GM19351 (cell line): ENCODE data around the gene RRP1B.
"Not testable (repeated sequence)": the region's sequence is repeated elsewhere in the genome, so short reads cannot be mapped to it uniquely, and the experiment has no call there.

Experiments
- ATAC-seq: cut with Tn5 transposase; IDR thresholded peaks from one replicate; pipeline ENCODE4 v1.9.1; 2021; ENCODE audit warnings: mild to moderate bottlenecking, moderate library complexity; ENCODE audit not compliant: unreplicated experiment

Gene RRP1B

GRCh38 chr21:43667191-43667904, 8.0 kb downstream of the RRP1B start:
- ATAC-seq: no peak

DNA sequence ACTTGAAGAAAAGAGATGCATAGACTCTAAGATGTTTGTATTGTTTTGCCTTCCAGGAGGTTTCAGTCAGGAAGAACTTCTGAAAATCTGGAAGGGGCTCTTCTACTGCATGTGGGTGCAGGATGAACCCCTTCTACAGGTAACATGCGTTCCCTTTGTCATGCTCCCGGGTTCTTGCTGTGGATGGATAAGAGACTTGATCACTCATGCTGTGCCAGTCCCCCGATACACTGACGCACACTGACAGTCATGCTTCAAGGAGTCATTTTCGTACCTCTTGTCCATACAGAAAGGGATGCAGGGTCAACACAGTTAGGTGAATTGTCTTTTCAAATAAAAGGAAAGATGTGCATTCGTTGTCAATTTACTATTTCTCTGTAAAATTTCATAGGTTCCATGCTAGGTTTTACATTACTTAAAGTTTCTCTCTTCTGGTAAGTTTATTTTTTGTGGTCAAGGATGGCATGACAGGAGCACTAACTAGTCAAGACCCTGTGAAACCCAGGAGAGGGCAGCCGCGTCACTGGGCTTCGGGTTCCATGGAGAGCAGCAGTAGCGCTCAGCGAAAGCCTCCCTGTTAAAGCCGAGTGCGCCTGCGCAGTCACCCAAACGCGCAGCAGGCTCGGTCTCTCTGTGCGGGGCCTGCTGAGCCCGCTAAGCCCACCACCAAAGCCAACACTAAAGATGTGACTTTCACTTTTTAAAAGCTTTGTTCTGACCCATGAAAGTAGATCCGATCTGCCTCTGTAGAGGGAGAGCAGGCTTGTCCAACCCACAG, 10.7 kb downstream of the RRP1B start:
- no peak for ATAC-seq

DNA sequence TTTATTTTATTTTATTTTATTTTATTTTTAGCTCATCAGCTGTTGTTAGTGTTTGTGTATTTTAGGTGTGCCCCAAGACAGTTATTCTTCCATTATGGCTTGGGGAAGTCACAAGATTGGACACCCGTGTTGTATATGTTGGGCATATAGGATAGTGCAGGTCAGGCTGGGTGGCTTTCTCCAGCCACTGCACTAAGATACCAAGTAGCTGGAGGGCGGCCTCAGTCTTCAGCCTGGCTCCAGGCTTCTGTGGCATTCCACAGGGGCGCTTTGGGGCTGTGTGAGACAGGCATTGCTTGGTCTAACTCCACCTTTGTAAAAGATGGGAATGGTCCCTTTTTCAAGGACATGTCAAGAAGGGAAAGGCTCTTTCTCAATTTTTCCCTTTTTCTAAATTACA, 16.5 kb downstream of the RRP1B start:
- no peak for ATAC-seq

DNA sequence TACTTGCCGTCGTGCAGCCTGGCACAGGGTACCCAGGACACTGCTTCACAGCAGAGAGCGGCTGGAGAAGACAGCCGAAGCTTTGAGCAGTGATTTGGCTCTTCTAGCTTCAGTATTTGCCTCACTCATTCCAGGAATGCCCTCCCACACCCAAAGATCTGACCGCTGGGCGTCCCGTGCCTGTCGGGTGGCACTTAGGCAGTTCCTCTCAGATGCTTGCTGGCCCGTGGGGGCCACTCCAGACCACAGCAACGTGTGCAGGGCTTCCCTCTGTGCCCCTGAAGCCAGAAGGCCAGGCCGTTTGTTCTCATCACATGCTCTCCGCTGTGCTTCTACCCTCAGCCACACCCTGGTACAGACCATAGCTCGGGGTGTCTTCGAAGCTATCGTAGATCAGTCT, 17.0 kb downstream of the RRP1B start:
- ATAC-seq: no peak

GRCh38 chr21:43679951-43680350, 20.6 kb downstream of the RRP1B start:
- ATAC-seq: no peak

GRCh38 chr21:43680421-43680820, 21.1 kb downstream of the RRP1B start:
- not testable (repeated sequence) for ATAC-seq

DNA sequence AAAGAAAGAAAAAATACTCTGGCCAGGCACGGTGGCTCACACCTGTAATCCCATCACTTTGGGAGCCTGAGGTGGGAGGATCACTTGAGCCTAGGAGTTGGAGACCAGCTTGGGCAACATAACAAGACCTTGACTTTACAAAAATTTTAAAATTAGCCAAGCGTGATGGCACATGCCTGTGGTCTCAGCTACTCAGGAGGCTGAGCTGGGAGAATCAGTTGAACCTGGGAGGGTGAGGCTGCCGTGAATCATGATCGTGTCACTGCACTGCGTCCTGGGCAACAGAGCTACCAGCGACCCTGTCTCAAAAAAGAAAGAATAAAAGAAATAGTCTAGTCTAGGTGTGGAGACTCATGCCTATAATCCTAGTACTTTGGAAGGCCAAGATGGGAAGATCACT, 22.3 kb downstream of the RRP1B start:
- no peak for ATAC-seq

DNA sequence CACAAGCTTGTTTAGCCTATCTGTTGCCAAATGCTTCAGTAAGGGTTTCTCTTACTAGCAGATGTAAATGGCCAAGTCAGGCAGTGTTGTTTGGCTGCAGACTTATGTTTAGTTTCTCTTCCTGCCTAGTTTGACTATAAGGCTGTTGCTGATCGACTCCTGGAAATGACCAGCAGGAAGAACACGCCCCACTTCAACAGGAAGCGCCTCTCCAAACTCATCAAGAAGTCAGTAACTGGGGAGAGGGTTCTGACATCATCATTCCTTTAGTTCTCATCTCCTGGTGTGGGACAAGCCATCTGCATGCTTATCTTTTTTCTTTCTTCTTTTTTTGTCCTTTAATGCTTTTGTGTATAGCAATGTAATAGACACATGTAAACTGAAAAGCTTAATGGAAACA, 25.1 kb downstream of the RRP1B start:
- ATAC-seq: no peak

DNA sequence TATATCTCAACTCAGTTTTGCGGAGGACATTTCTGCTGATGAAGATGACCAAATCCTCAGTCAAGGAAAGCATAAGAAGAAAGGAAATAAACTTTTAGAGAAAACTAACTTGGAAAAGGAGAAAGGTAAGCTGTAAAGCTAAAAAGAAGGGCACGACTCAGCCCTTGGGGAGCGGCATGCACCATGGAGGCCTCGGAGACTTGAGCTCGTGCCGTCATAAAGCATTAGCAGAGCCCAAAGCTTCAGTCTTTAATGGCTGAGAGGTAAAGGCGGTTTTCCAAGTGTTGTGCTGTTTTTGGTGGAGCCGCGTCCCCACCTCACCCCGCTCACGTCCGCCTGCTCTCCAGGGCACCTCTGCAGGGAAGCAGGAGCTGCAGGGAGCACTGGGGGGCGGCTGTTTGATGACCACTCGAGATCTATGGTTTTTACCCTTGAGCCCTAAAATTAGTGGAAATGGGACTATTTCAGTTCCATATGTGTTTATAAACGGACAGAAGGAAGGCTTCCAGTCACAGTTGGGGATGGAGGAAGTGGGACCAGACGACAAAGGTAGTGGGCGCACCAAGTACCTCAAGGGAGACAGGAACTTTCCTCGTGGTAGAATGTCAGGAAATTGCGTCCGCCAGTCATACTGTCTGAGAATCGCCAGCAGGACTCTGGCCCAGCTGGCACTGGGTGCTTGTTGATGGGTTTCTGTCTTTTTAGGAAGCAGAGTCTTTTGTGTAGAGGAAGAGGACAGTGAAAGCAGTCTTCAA, 27.6 kb downstream of the RRP1B start:
- no peak for ATAC-seq

- no peak for ATAC-seq
Measured at GRCh38 chr21:43687566-43688399, 28.4 kb downstream of the RRP1B start.

- no peak for ATAC-seq
Measured at GRCh38 chr21:43688906-43689305, 29.5 kb downstream of the RRP1B start.

- no peak for ATAC-seq
Measured at GRCh38 chr21:43689556-43690337, 30.4 kb downstream of the RRP1B start.

GRCh38 chr21:43690346-43690745, 31.0 kb downstream of the RRP1B start:
- no peak for ATAC-seq

DNA sequence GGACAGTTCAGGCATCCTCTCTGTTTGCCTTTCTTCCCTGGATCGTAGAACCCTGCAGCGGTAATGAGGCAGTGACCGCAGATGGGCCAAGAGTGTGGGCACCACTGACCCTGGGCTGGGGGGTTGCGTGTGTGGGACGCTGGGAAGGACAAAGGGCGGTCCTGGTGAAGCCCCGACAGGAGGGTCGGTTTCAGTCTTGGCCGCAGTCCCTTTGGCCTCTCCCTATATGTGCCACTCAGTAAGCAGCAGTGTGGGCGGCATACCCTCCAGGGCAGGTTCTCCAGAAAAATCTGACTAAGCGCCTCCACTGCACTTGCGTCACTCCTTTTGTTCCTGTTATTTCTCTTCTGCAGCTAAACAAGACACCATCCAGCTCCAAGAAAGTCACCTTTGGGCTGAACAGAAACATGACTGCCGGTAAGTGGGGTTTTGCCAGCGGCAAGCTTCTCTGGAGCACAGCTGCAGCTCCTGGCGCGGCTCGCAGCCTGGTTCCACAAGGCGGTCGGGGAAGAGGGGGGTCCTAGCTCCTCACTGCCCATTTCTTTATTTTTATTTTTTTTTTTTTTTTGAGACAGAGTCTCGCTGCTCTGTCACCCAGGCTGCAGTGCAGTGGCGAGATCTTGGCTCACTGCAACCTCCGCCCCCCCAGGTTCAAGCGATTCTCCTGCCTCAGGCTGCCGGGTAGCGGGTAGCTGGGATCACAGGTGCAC, 31.9 kb downstream of the RRP1B start:
- ATAC-seq: no peak

- ATAC-seq: no peak
Measured at GRCh38 chr21:43691801-43692200, 32.4 kb downstream of the RRP1B start.

DNA sequence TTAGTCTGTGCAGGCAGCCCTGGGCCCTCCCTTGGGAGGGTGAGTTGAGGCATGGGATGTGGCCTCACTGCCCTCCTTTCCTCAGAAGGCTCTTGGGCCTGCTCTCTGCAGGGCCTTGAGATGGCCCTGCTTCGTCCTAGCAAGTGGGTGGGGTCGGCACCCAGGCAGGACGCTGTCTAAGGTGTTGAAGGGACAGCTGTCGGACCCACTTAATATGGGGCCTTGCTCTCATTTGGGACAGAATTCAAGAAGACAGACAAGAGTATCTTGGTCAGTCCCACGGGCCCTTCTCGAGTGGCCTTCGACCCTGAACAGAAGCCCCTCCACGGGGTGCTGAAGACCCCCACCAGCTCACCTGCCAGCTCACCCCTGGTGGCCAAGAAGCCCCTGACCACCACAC, 33.6 kb downstream of the RRP1B start:
- no peak for ATAC-seq

DNA sequence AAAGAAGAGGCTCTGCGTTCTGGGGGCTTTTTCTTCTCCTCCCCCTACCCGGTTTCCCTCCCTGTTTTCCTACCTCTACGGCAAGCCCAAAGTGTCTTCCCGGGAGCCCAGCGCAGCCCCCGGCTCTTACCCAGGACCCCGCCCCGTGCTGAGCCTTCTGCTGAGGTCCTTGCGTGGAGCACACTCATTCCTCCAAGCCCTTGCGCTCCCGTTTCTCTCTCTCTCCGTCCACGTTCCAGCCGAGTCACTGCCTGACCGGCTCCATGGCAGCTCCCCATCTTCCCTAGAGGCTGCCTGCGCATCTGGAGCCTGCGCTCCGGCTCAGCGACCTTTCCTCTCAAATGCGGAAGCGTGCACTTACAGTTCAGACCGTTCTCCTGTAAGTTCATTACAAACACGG, 34.6 kb downstream of the RRP1B start:
- ATAC-seq: no peak

DNA sequence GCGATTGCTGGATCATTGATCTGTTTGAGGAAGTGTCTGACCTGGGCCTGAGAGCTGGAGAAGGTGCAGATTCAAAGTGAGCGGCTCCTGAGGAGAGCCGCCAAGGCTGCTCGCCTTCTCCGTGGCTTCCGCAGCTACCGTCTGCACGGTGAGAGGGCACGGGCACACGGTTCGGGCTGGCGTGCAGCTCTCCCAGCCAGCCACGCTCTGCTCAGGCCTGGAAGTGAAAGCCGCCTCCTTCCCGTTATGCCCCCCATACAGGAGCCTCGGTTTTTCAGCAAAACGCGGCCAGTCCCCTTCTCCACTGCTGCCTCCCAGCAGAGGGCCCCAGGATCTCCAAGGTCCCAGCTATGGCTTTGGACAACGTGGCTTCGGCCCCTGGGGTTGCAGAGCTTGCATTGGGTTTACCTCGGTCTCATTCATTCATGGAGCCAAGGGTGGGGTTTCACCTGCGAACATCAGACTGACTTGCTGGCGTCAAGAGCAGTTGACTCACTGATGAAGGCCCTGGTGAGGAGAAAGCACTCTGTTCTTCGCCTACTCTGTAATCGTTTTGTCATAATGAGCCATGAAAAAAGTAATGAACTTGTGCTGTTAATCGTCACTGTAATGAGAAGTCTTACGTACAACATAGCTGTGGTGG, 35.2 kb downstream of the RRP1B start:
- no peak for ATAC-seq

DNA sequence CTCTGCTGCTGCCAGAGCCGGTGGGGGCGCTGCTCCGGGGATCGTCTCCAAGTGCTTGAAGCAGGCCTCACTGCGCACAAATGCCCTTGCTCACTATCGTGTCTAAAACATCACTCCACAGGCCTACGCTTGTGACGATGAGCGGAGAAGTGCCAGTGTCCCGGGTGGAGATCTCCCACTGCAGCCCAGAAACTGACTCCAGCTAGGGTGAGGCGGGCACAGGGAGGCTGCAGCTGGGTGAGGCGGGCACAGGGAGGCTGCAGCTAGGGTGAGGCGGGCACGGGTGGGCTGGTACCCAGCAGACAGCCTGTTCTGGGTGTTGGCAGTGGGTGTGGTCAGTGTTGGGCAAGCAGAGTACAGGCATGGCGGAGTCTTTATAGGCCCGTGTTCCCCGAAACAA, 36.9 kb downstream of the RRP1B start:
- no peak for ATAC-seq
